ENCODE measurements around the gene UGGT2. TPM values are rescaled to one million over a fixed set of nuclear protein-coding genes. Genes with fewer than 3 reads are reported as not detected.

UGGT2 gene
- total and polyA plus RNA-seq, 12 donors = 10.7 to 60.6 (median 21.9) TPM

DNA sequence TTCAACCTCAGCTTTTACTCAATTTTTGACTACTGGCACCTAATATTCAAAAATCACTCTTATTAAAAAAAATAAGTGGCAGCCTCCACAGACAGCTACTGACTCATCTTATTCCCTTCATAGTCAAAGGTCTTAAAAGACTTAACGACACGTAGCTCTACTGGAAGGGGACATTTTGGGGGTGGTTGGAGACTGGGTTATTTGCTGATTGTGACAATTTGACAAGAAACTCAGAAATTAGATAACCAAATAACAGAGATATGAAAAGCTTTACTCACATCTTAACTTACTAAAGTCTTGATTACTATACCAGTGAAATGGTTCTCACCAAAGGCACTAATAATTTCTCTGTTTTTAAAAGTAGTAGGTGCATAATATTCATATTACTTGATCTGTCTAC lies 25.7 kb downstream of the UGGT2 start:
- H3K27me3 ChIP-seq = no peaks in the 10 kb centered on the region
- no peaks in the 10 kb centered on the region for H3K36me3 ChIP-seq (replicated peaks in 1 of 2)
- TF ChIP-seq CTCF (IDR thresholded peaks at IDR 0.05) (no peak), POLR2A (IDR thresholded peaks at IDR 0.05) (no peak)
- intact Hi-C loops (cut with DNase I) = no loop called here
- DNase-seq = no peak
- no peak overlapping the region for H3K4me3 ChIP-seq
- H3K4me1 ChIP-seq (replicated peaks in 1 of 2) = peaks cover 0 to 10% of the 10 kb centered on the region in 2 donors
- no peak overlapping the region for H3K27ac ChIP-seq
- WGBS, 4 donors = 90 to 96% (median 93%) methylated on average over 2 of the region's 2 CpGs
- H3K9me3 ChIP-seq (replicated peaks in 1 of 3) = no peaks in the 10 kb centered on the region

- no peak for DNase-seq
- no peaks in the 10 kb centered on the region for H3K9me3 ChIP-seq (replicated peaks in 1 of 3)
- intact Hi-C loops (cut with DNase I) = no loop called here
- TF ChIP-seq CTCF (IDR thresholded peaks at IDR 0.05) (no peak), POLR2A (IDR thresholded peaks at IDR 0.05) (no peak)
- H3K36me3 ChIP-seq (replicated peaks in 1 of 2) = no peaks in the 10 kb centered on the region
- peaks cover 0 to 10% of the 10 kb centered on the region in 2 donors for H3K4me1 ChIP-seq (replicated peaks in 1 of 2)
- H3K27me3 ChIP-seq = no peaks in the 10 kb centered on the region
- no peak overlapping the region for H3K4me3 ChIP-seq
- no peak overlapping the region for H3K27ac ChIP-seq
These were observed 27.9 kb downstream of the UGGT2 start for GRCh38 chr13:96025283-96025682.

- DNase-seq = no peak
- H3K36me3 ChIP-seq (replicated peaks in 1 of 2) = no peaks in the 10 kb centered on the region
- no peaks in the 10 kb centered on the region for H3K27me3 ChIP-seq
- intact Hi-C loops (cut with DNase I) = no loop called here
- no peaks in the 10 kb centered on the region for H3K9me3 ChIP-seq (replicated peaks in 1 of 3)
- H3K27ac ChIP-seq = no peak overlapping the region
- TF ChIP-seq CTCF (IDR thresholded peaks at IDR 0.05) (no peak), POLR2A (IDR thresholded peaks at IDR 0.05) (no peak)
- WGBS, 4 donors = 89 to 95% (median 94%) methylated on average over 2 of the region's 2 CpGs
- H3K4me1 ChIP-seq (replicated peaks in 1 of 2) = peaks cover 0 to 10% of the 10 kb centered on the region in 2 donors
- H3K4me3 ChIP-seq = no peak overlapping the region
These were observed 32.3 kb downstream of the UGGT2 start for GRCh38 chr13:96020931-96021330.

DNA sequence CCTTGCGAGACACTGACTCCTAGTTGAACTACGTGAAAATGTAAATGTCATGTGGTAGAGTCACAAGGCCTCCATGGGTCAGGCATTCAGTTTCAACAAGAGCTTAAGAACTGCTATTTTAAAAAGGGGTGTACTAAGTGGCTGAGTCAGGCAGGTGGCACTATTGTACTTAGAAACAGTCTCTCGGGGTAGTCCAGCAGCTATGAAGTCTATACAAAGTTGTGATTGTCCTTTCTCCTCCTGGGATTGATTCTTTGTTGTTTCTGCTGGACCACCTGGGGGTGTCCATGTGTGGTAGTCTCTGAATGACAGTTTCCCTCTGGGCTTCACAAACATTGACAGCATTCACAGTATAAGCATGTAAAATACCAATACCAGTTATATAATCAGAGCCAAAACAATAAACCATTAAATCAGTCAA lies 33.0 kb downstream of the UGGT2 start:
- Histone ChIP-seq H3K9me3 (replicated peaks in 1 of 3) (no peaks in the 10 kb centered on the region), H3K4me3 (no peak overlapping the region), H3K27ac (no peak overlapping the region), H3K27me3 (no peaks in the 10 kb centered on the region), H3K36me3 (replicated peaks in 1 of 2) (no peaks in the 10 kb centered on the region), H3K4me1 (replicated peaks in 1 of 2) (peaks cover 0 to 2% of the 10 kb centered on the region in 2 donors)
- intact Hi-C loops (cut with DNase I) = no loop called here
- WGBS, 4 donors = 25 to 45% (median 37%) methylated on average over 3 of the region's 3 CpGs
- TF ChIP-seq POLR2A (IDR thresholded peaks at IDR 0.05) = no peak
- peak; percentile 40 to 84 (median 76) for TF ChIP-seq CTCF (IDR thresholded peaks at IDR 0.05)
- DNase-seq = peak; percentile 48 to 81 (median 57)

All from adrenal gland (tissue), 12 donors.